Esophagus muscularis mucosa (tissue), 4 donors: ENCODE results near the gene CSMD2. TPM values are rescaled to one million over a fixed set of nuclear protein-coding genes. Genes with fewer than 3 reads are reported as not detected.

Experiments used
- DNase-seq: peaks from one replicate; pipeline ENCODE4 v3.0.0-alpha.2; 2017; ENCODE audit errors: extremely low spot score
- H3K27ac ChIP-seq, 4 donors: fragments of 200-600 bp; sonication (generic); replicated peaks in 1 of 4; 1 replicate in 3 of 4; 2 replicates in 1 of 4; pipeline ENCODE4 v1.5.1; 2016 to 2019; ENCODE audit warnings: mild to moderate bottlenecking in 1 of 4
- H3K27me3 ChIP-seq, 4 donors: fragments of 200-600 bp; sonication (generic); one replicate each; pipeline versions ENCODE4 v1.5.1 to v1.6.0; 2016 to 2019
- H3K36me3 ChIP-seq, 4 donors: fragments of 200-600 bp; sonication (generic); one replicate each; pipeline ENCODE4 v1.5.1; 2016 to 2019
- H3K4me1 ChIP-seq, 4 donors: fragments of 200-600 bp; sonication (generic); one replicate each; pipeline ENCODE4 v1.5.1; 2016 to 2019
- H3K4me3 ChIP-seq, 4 donors: fragments of 200-600 bp; sonication (generic); 1 replicate in 2 of 4; 2 replicates in 2 of 4; pipeline ENCODE4 v1.5.1; 2016 to 2019; ENCODE audit warnings: mild to moderate bottlenecking in 4 of 4, moderate library complexity in 1 of 4
- H3K9me3 ChIP-seq, 4 donors: fragments of 200-600 bp; sonication (generic); 1 replicate in 3 of 4; 2 replicates in 1 of 4; pipeline ENCODE4 v1.5.1; 2016 to 2019
- EP300 ChIP-seq: sonication (generic); formaldehyde crosslinking; IDR thresholded peaks from one replicate; pipeline ENCODE4 v1.6.1; 2017; ENCODE audit warnings: antibody characterized with exemption
- POLR2A ChIP-seq: fragments of 450-650 bp; IDR thresholded peaks from one replicate; pipeline ENCODE4 v1.6.1; 2017; ENCODE audit warnings: antibody characterized with exemption, moderate library complexity, mild to moderate bottlenecking, low read depth
- POLR2AphosphoS5 ChIP-seq, 2 donors: sonication (generic); formaldehyde crosslinking; IDR thresholded peaks; one replicate each; pipeline ENCODE4 v1.6.1; 2017; ENCODE audit warnings: antibody characterized with exemption in 2 of 2
- WGBS: methylation state at CpG from one replicate; pipeline ENCODE4 v1.1.5; 2018; 5-methylcytosine and 5-hydroxymethylcytosine counted together
- intact Hi-C: fragments of 100-400 bp; cut with DNase I; formaldehyde crosslinking; loops from one replicate; pipeline ENCODE4 v1.15.1; 2023
- total RNA-seq, 4 donors: library from RNA; depleted of rRNA; stranded (reverse); fragments of >200 nt; gene quantifications; one replicate each; pipeline versions ENCODE4 v1.1.0 to v1.2.1, GENCODE V29; 2016
- TF ChIP-seq, protein P1 (sequence below), 3 experiments: fragments of 200-600 bp in 2 of 3; fragments of 450-650 bp in 1 of 3; sonication (generic) in 2 of 3; IDR thresholded peaks; one replicate each; pipeline ENCODE4 v1.5.1; 2017 to 2019; ENCODE audit warnings: antibody characterized with exemption in 3 of 3, mild to moderate bottlenecking in 2 of 3, moderate library complexity in 1 of 3

Gene CSMD2
- total RNA-seq, 4 donors from 2014 or later = 0.26 to 0.75 (median 0.37) TPM

DNA sequence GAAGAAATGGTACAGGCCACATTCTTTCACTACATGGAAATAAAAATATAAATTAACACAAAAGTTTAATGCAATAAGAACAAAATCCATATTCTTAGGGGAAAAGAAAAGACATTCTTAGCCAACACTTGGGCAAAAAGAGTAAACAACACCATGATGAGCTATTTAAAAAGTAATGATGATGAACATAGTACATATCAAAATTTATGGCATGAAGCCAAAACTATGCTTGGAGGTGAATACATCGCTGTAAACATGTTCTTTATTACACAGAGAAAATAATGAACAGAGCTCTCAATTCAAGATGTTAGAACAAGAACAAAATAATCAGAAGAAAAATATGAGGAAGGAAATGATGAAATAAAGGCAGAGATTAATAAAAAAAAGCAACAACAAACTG is 534.3 kb downstream of the CSMD2 start:
- TF ChIP-seq EP300 (no peak), POLR2AphosphoS5 (IDR thresholded peaks at IDR 0.05) (no peak), POLR2A (no peak)
- TF ChIP-seq, protein P1, sequence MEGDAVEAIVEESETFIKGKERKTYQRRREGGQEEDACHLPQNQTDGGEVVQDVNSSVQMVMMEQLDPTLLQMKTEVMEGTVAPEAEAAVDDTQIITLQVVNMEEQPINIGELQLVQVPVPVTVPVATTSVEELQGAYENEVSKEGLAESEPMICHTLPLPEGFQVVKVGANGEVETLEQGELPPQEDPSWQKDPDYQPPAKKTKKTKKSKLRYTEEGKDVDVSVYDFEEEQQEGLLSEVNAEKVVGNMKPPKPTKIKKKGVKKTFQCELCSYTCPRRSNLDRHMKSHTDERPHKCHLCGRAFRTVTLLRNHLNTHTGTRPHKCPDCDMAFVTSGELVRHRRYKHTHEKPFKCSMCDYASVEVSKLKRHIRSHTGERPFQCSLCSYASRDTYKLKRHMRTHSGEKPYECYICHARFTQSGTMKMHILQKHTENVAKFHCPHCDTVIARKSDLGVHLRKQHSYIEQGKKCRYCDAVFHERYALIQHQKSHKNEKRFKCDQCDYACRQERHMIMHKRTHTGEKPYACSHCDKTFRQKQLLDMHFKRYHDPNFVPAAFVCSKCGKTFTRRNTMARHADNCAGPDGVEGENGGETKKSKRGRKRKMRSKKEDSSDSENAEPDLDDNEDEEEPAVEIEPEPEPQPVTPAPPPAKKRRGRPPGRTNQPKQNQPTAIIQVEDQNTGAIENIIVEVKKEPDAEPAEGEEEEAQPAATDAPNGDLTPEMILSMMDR (IDR thresholded peaks at IDR 0.05) = no peak
- WGBS = 58% methylated on average over 1 of the region's 1 CpG
- no peak for DNase-seq
- H3K27ac ChIP-seq = no peak overlapping the region
- no peaks in the 10 kb centered on the region for H3K36me3 ChIP-seq
- H3K27me3 ChIP-seq = peaks cover 0 to 46% (median 0%) of the 10 kb centered on the region in 4 donors
- peaks cover 3 to 6% (median 4%) of the 10 kb centered on the region in 4 donors for H3K4me1 ChIP-seq
- no peak overlapping the region for H3K4me3 ChIP-seq
- intact Hi-C loops = loop anchor here (5.0 to 10.0 kb wide), 2 partner anchors 534 to 967 kb away; partner anchors contain the start of gene CSMD2
- H3K9me3 ChIP-seq = no peaks in the 10 kb centered on the region

DNA sequence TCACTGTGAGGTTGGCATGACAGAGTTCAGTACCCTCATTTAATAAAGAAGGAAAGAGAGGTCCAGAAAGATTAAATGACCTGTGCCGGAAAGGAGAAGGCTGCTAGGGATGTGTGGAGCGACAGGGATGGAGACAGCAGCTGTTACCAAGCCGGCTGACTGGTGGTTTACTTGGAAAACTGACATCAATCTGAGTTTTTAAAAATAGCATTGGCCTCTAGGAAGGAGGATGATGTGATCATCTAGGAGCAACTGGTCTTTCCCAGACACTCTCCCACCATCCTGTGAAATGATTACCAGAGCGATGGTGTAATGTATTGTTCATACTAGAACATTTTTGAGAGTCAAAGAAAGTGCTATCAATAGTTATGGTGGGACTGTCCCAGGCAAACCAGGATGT is 538.2 kb downstream of the CSMD2 start:
- intact Hi-C loops = no loop called here
- Histone ChIP-seq H3K4me3 (no peak overlapping the region), H3K4me1 (no peaks in the 10 kb centered on the region), H3K9me3 (no peaks in the 10 kb centered on the region), H3K27ac (no peak overlapping the region), H3K36me3 (no peaks in the 10 kb centered on the region), H3K27me3 (peaks cover 0 to 36% (median 0%) of the 10 kb centered on the region in 4 donors)
- 68% methylated on average over 4 of the region's 4 CpGs for WGBS
- TF ChIP-seq, protein P1 (IDR thresholded peaks at IDR 0.05) = no peak
- no peak for TF ChIP-seq POLR2A
- no peak for TF ChIP-seq POLR2AphosphoS5 (IDR thresholded peaks at IDR 0.05)
- no peak for TF ChIP-seq EP300
- no peak for DNase-seq

DNA sequence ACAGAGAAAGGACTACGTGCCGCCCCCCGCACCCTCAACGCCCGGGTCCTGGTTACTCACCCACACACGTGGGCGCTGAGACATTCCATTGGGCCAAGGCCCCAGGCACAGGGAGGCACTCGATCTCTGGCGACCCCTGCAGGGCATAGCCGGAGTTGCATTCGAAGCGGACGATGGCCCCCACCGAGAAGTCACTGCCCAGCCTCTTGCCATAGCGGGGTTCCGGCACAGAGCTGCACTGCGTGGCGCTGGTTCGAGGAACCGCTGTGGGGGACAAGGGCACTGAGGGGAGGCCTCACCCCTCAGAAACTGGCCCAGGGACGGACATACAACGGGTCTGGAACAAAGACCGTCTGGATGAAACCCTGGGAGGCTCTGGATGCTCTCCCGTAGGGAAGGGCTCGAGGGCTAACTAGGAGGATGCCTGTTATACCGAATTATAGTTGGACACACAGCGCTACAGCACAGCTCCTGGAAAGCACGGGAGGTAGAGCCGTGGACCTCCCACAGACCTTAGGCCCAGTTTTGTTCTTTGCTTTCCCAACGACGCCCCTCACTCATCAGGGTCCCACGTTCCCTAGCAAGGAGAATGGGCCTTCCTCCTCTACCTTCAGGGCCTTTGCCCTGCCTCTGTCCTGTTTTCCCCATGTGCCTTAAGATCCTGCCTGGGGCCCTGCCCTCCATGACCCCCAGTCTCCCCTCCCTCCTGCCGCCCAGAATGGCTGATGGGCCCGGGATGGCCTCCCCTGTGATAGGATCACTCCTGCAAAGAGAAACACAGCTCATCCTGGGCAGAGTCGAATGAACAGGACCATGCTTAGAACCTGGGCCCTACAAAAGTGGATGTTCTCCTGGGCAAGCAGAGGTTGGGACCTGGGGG is 539.8 kb downstream of the CSMD2 start:
- TF ChIP-seq POLR2A (no peak), POLR2AphosphoS5 (IDR thresholded peaks at IDR 0.05) (no peak), EP300 (no peak)
- TF ChIP-seq, protein P1 (IDR thresholded peaks at IDR 0.05) = no peak
- 92% methylated on average over 24 of the region's 35 CpGs for WGBS
- Histone ChIP-seq H3K4me3 (no peak overlapping the region), H3K36me3 (no peaks in the 10 kb centered on the region), H3K27me3 (peaks cover 0 to 36% (median 0%) of the 10 kb centered on the region in 4 donors), H3K27ac (no peak overlapping the region), H3K4me1 (peaks cover 0 to 2% (median 0%) of the 10 kb centered on the region in 4 donors), H3K9me3 (no peaks in the 10 kb centered on the region)
- intact Hi-C loops = no loop called here
- no peak for DNase-seq

DNA sequence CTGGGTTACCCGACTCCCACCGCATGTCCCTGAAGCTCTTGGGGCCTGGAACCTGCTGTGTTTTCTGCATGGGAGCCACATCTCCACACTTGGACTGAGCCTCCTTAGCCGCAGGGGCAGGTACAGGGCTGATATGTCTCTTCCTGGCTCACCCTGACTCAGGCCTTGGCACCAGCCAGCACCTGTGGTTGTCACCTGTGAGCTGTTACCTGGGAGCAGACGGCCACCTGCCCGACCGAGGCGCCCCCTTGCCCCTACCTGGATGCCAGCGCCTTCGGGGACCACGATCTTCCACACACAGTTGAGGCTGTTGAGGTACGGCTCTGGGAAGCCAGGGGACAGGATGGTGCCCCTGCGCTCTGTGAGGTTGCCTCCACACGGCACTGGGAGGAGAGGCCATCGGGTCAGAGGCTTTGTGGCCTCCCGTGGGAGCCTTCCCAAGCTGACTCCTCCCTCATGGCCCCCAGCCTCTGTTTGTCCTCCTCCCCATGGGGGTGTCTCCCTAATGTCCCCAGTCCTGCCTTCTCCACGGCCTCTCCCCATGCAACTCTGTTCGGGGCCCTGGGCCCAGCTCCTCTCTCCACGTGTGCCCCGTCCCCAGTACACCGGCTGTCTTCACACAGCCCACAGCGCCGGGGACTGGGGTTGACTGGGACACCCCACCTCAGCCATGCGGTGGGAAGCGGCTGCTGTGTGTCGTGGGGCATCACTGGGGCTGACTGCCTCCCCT is 540.6 kb downstream of the CSMD2 start:
- no peak for DNase-seq
- no peaks in the 10 kb centered on the region for H3K36me3 ChIP-seq
- H3K4me1 ChIP-seq = peaks cover 0 to 3% (median 0%) of the 10 kb centered on the region in 4 donors
- no peak overlapping the region for H3K4me3 ChIP-seq
- 96% methylated on average over 20 of the region's 25 CpGs for WGBS
- TF ChIP-seq POLR2A (no peak), EP300 (no peak), POLR2AphosphoS5 (IDR thresholded peaks at IDR 0.05) (no peak)
- TF ChIP-seq, protein P1 (IDR thresholded peaks at IDR 0.05) = no peak
- no peaks in the 10 kb centered on the region for H3K9me3 ChIP-seq
- intact Hi-C loops = no loop called here
- no peak overlapping the region for H3K27ac ChIP-seq
- peaks cover 0 to 30% (median 0%) of the 10 kb centered on the region in 4 donors for H3K27me3 ChIP-seq
